ENCODE results near the gene SHC2.

SHC2 gene

GRCh38 chr19:460877-461720 lies at the start of gene SHC2:
Gene SHC2, minus strand, starts transcription at chr19:461033. Its CDS starts 37 bp downstream, at chr19:460996.
- DNase-seq (ENCODE audit: low read depth): no peak

GRCh38 chr19:508204-509150 lies 47.6 kb upstream of the SHC2 start:
- no peak for DNase-seq (ENCODE audit: low read depth)

GRCh38 chr19:507286-508203 lies 46.7 kb upstream of the SHC2 start, which contains the start of gene TPGS1:
Gene TPGS1, plus strand, starts transcription at chr19:507497. Its CDS starts 10 bp downstream, at chr19:507507.
- DNase-seq (ENCODE audit: low read depth): peak; percentile 100

- peak; percentile 86 for DNase-seq (ENCODE audit: low read depth)
These were observed 45.8 kb upstream of the SHC2 start for GRCh38 chr19:506404-507285.

GRCh38 chr19:504616-505015 lies 43.8 kb upstream of the SHC2 start:
- no peak for DNase-seq (ENCODE audit: low read depth)

GRCh38 chr19:501646-502045 lies 40.8 kb upstream of the SHC2 start:
- DNase-seq (ENCODE audit: low read depth): no peak

GRCh38 chr19:498977-499623 lies 38.3 kb upstream of the SHC2 start:
- no peak for DNase-seq (ENCODE audit: low read depth)

GRCh38 chr19:498511-498891 lies 37.7 kb upstream of the SHC2 start:
- DNase-seq (ENCODE audit: low read depth): no peak

- no peak for DNase-seq (ENCODE audit: low read depth)
These were observed 37.2 kb upstream of the SHC2 start for GRCh38 chr19:497869-498510.

- DNase-seq (ENCODE audit: low read depth): no peak
These were observed 36.6 kb upstream of the SHC2 start for GRCh38 chr19:497491-497868.

- DNase-seq (ENCODE audit: low read depth): no peak
These were observed 36.2 kb upstream of the SHC2 start for GRCh38 chr19:496986-497385.

- DNase-seq (ENCODE audit: low read depth): no peak
These were observed 35.4 kb upstream of the SHC2 start, which contains the start of gene MADCAM1 for GRCh38 chr19:496112-496665. Gene MADCAM1, plus strand, starts transcription at chr19:496486. Its CDS starts 14 bp downstream, at chr19:496500.

- no peak for DNase-seq (ENCODE audit: low read depth)
These were observed 34.7 kb upstream of the SHC2 start for GRCh38 chr19:495402-496111.

- DNase-seq (ENCODE audit: low read depth): no peak
These were observed 34.2 kb upstream of the SHC2 start for GRCh38 chr19:495081-495401.

GRCh38 chr19:494171-495080 lies 33.6 kb upstream of the SHC2 start:
- DNase-seq (ENCODE audit: low read depth): no peak

- DNase-seq (ENCODE audit: low read depth): no peak
These were observed 32.7 kb upstream of the SHC2 start for GRCh38 chr19:493391-494170.

GRCh38 chr19:492091-492531 lies 31.3 kb upstream of the SHC2 start:
- DNase-seq (ENCODE audit: low read depth): no peak
